Stimulated activated CD4-positive, alpha-beta T cell treated with anti-CD3 and anti-CD28 coated beads, Interleukin-4, amount 100 ng/mL, for 24 hours (primary cell): ENCODE measurements around the gene SEC24D.
A peak's percentile ranks its signal among the peaks of the same experiment; 100 is the strongest.
"Not testable (repeated sequence)": the region's sequence is repeated elsewhere in the genome, so short reads cannot be mapped to it uniquely, and the experiment has no call there.

Experiments
- DNase-seq: peaks from one replicate; pipeline ENCODE4 v3.0.0-alpha.2; 2020

Gene SEC24D

GRCh38 chr4:118835571-118836300 lies at the start of gene SEC24D:
Gene SEC24D, minus strand, starts transcription at chr4:118836126. Its CDS starts 2,430 bp downstream, at chr4:118833696.
- DNase-seq, result peak; percentile 84

GRCh38 chr4:118884716-118885115 lies 48.8 kb upstream of the SEC24D start:
- DNase-seq, result no peak

DNA sequence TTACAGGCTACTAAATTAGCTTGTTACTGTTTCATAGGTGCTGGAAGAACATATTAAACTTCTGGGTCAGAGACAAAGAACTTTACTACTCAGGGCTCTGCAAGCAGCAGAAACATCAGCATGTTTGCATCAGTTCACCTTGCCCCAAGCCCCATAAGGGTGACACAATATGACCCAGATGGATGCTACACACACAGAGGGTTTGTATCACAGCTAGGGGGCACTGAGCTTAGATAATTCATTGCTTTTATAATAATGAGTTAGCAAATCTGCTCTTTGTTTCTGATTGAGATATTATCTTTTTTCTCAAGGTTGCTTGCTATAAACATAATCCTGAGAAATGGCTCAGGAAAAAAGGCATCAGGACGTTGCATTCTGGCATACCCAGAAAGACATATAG lies 47.9 kb upstream of the SEC24D start:
- DNase-seq, result no peak

DNA sequence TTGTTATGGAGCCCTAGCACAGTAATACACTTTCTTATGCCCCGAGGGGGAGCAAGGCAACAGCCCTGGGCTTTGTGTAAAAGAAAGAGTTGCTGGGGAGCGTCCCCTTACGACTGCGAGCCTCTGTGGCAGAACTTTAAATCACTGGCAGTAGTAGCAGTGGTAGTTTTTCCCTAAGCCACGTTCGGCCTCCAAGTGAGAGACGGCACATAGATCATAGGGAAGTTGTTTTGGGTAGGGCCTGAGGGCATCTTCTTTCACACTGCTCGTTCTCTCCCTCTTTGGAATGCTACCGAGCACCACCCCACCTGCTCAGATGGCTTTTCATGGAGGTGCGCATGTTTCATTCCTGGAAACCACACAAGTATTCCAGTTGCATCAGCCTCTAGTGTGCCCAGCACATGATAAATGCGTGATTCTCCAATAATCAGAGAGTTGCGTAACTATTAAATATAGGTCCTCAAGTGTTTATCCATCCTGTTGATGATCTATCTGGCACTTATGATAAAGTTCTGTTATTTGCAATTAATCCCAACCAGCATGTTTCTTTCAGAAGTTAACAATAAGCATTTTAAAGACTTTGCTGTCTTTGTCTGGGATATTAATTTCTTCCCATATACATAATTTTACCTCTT lies 45.7 kb upstream of the SEC24D start:
- DNase-seq, result no peak

DNA sequence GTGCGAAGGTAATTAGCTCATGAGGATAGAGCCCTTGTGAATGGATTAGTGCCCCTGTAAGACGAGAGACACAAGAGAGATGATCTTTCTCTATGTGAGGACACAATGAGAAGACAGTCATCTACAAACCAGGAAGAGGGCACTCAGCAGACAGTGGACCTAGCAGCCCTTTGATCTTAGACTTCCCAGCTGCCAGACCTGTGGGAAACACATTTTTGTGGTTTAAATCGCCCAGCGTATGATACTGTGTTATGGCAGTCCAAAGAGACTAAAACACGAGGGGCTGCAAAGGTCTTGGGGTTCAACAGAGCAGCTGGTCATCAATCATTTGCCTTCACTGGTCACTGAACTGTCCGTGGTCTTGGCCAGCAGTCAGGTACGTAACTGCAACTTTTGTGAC lies 43.5 kb upstream of the SEC24D start:
- no peak for DNase-seq

- not testable (repeated sequence) for DNase-seq
Measured at GRCh38 chr4:118878507-118878906, 42.6 kb upstream of the SEC24D start.

GRCh38 chr4:118877797-118878196 lies 41.9 kb upstream of the SEC24D start:
- DNase-seq, result no peak

- no peak for DNase-seq
Measured at GRCh38 chr4:118872181-118872580, 36.3 kb upstream of the SEC24D start.

DNA sequence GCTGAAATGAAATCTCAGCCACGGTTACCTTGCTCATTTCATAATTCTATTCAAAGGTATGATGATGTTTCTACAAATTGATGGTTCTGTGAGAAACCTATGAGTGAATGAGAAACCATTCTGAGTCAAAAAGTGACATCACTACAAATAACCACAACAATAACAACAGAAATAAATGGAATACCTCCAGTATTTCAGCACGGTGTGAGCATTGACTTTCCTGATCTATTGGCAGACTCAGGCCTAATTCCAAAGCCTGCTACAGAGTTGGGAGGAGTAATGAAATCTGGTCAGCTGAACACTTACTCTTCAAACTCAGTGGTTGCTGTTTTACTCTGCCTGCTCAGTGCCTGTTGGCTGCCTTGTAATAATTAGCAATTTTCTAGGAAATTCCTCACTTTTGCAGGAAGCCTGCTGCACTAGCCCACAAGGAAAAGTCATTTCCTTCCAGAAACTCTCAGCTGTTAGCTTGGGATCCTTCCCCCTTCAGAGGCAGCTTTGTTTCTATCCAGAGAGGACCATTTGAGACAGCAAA lies 33.9 kb upstream of the SEC24D start:
- DNase-seq, result no peak

GRCh38 chr4:118867311-118868067 lies 31.6 kb upstream of the SEC24D start:
- DNase-seq, result no peak

DNA sequence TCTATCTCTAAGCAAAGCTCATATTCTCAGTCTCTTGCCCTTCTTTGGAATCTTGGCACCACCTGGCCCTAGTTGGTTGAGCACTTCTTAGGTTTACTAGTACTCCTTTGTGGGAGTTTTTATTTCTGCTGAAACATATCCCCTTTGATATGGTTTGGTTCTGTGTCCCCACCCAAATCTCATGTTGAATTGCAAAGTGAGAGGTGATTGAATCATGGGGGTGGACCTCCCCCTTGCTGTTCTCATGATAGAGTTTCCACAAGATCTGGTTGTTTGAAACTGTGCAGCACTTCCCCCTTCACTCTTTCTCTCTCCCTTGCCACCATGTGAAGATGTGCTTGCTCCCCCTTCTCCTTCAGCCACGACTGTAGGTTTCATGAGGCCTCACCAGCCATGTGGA lies 30.5 kb upstream of the SEC24D start:
- DNase-seq, result no peak

- peak; percentile 12 for DNase-seq
Measured at GRCh38 chr4:118865091-118865708, 29.3 kb upstream of the SEC24D start.

DNA sequence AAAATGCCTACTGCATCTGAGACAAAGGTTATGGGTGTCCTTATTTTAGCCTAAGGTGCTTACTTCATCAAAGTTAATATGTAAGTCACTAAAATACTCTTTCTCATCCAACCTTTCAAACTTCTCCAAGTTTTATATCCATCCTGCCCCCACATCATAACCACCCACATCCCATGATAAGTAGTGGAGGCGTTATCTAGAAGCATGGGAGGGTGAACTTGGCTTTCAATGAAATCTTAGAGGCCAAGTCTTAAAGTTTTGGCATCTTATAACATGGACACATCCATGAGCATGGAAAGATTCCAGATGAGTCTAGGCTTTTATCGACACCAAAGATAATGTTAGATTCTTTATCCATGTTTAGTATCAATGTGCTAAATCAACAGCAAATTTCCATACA lies 22.9 kb upstream of the SEC24D start:
- DNase-seq, result no peak

DNA sequence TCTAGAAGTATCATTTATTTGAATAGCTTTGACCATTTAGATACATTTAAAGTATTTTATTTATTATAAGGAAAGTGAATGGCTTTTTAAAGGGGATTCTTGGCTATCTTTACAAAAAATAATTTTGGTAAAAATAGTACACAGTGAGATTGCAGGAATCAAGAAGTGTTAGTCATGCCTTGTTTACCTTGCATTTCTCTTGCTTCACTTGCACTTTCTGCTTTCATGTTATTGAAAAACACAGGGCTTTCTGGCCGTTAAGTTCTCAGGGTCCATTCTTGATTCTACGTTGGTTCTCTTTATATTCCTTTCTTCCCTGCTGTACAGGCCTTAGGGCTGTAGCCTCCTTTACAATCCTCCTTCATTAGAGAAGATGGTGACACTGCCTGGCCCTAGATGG lies 21.8 kb upstream of the SEC24D start:
- DNase-seq, result no peak

- peak; percentile 19 for DNase-seq
Measured at GRCh38 chr4:118850488-118851173, 14.7 kb upstream of the SEC24D start.

GRCh38 chr4:118849867-118850487 lies 14.1 kb upstream of the SEC24D start:
- DNase-seq, result no peak

DNA sequence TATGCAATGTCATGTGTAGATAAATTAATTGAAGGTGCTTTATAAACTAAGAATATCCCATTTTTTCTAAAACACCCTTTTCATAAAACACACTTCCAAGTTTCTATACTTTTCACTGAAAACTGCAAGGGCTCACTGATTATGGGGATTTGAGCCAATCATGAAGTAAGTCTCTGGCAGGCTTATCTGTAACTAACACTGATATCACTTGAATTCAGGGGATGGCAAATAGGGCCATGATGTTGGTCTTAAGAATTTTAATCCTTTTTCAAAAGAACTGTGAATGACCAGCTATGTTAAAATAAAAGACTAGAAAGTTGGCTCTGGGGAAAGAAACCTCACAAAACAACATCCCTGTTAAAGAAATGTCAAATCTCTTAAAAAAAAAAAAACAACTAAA lies 13.0 kb upstream of the SEC24D start:
- DNase-seq, result no peak

- DNase-seq, result no peak
Measured at GRCh38 chr4:118848242-118848641, 12.3 kb upstream of the SEC24D start.

DNA sequence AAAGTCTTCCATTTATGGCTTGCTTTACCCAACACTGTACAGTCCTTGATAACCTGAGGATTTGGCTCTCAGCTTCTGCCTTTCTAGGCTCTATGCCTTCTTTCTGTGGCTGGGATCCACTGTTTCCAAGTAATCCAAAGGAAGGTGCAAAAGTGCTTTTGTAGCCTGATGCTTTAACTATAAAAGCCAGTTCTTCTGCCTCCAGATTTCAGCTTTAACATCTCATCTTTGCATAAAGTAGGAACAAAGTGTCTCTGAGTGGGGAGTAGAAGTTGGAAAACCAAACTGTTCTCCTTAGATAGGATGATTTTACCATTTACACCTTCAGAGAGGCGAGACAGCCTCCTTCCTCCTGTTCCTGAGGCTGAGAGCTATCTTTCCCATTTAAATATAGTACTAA lies 11.1 kb upstream of the SEC24D start:
- no peak for DNase-seq

GRCh38 chr4:118845552-118846050 lies 9.7 kb upstream of the SEC24D start:
- DNase-seq, result no peak

GRCh38 chr4:118843237-118843636 lies 7.3 kb upstream of the SEC24D start:
- DNase-seq, result no peak

DNA sequence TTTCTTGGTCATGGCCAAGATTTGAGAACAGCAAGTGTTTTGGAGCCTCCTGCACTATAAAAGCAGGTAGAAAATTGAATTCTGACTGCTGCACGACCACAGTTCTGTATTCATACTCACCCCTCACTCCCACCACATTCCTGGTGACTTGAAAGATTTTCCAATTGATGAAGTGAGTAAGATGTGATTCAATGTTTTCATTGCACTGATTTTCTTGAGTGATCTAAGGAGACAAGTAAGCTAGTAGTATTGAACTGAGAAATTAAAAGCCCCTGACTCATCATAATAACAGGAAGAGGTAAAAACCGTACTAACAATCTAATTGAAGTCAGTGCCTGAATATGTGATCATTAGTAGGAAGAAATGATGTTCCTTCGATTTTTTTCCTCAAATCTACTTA lies 6.1 kb upstream of the SEC24D start:
- no peak for DNase-seq
